ENCODE data around the gene VIPR1.

The VIPR1 gene

GRCh38 chr3:42525736-42526345 is 23.4 kb downstream of the VIPR1 start:
- Histone ChIP-seq H3K4me3 (no peak overlapping the region), H3K27ac (peak overlapping the region in 3 of 21 experiments; percentile 23 to 65 (median 34))

GRCh38 chr3:42526616-42527367 is 24.3 kb downstream of the VIPR1 start:
- H3K27ac ChIP-seq = peak overlapping the region in 2 of 21 experiments; percentile 12 to 16
- H3K4me3 ChIP-seq = no peak overlapping the region

- peak overlapping the region in 2 of 21 experiments; percentile 12 to 16 for H3K27ac ChIP-seq
- H3K4me3 ChIP-seq = no peak overlapping the region
These were observed 25.0 kb downstream of the VIPR1 start for GRCh38 chr3:42527368-42527917.

GRCh38 chr3:42529468-42529867 is 27.0 kb downstream of the VIPR1 start:
- Histone ChIP-seq H3K27ac (peak overlapping the region in 1 of 21 experiments; percentile 24), H3K4me3 (no peak overlapping the region)

- no peak overlapping the region for H3K27ac ChIP-seq
- no peak overlapping the region for H3K4me3 ChIP-seq
These were observed 27.6 kb downstream of the VIPR1 start for GRCh38 chr3:42530073-42530472.

- no peak overlapping the region for H3K4me3 ChIP-seq
- H3K27ac ChIP-seq = peak overlapping the region in 1 of 21 experiments; percentile 26
These were observed 29.0 kb downstream of the VIPR1 start for GRCh38 chr3:42531470-42531869.

GRCh38 chr3:42532229-42532628 is 29.8 kb downstream of the VIPR1 start:
- Histone ChIP-seq H3K4me3 (no peak overlapping the region), H3K27ac (no peak overlapping the region)

GRCh38 chr3:42533161-42533897 is 30.9 kb downstream of the VIPR1 start:
- Histone ChIP-seq H3K4me3 (no peak overlapping the region), H3K27ac (no peak overlapping the region)

GRCh38 chr3:42535981-42536784 is 33.7 kb downstream of the VIPR1 start:
- peak overlapping the region in 1 of 21 experiments; percentile 41 for H3K27ac ChIP-seq

GRCh38 chr3:42537350-42537749 is 34.9 kb downstream of the VIPR1 start:
- Histone ChIP-seq H3K4me3 (no peak overlapping the region), H3K27ac (no peak overlapping the region)

More at GRCh38 chr3:42535981-42536784, 33.7 kb downstream of the VIPR1 start:
- H3K4me3 ChIP-seq = no peak overlapping the region

- no peak overlapping the region for H3K27ac ChIP-seq
- H3K4me3 ChIP-seq = no peak overlapping the region
These were observed 37.6 kb downstream of the VIPR1 start for GRCh38 chr3:42539871-42540714.

GRCh38 chr3:42541079-42541478 is 38.6 kb downstream of the VIPR1 start:
- Histone ChIP-seq H3K27ac (no peak overlapping the region), H3K4me3 (no peak overlapping the region)

GRCh38 chr3:42544492-42545283 is 42.2 kb downstream of the VIPR1 start:
- no peak overlapping the region for H3K4me3 ChIP-seq
- H3K27ac ChIP-seq = no peak overlapping the region

- no peak overlapping the region for H3K27ac ChIP-seq
- no peak overlapping the region for H3K4me3 ChIP-seq
These were observed 42.9 kb downstream of the VIPR1 start for GRCh38 chr3:42545284-42545900.

GRCh38 chr3:42546691-42547213 is 44.3 kb downstream of the VIPR1 start:
- peak overlapping the region in 1 of 21 experiments; percentile 17 for H3K27ac ChIP-seq

GRCh38 chr3:42547401-42547945 is 45.0 kb downstream of the VIPR1 start:
- H3K27ac ChIP-seq = peak overlapping the region in 1 of 21 experiments; percentile 13
- no peak overlapping the region for H3K4me3 ChIP-seq

More at GRCh38 chr3:42546691-42547213, 44.3 kb downstream of the VIPR1 start:
- no peak overlapping the region for H3K4me3 ChIP-seq

GRCh38 chr3:42549131-42549530 is 46.7 kb downstream of the VIPR1 start:
- Histone ChIP-seq H3K27ac (peak overlapping the region in 1 of 21 experiments; percentile 25), H3K4me3 (no peak overlapping the region)

Measured in skin epidermis (tissue), 12 donors.